ENCODE measurements around the gene SNN. TPM values are rescaled to one million over a fixed set of nuclear protein-coding genes. Genes with fewer than 3 reads are reported as not detected.
A peak's percentile ranks its signal among the peaks of the same experiment; 100 is the strongest.

Gene SNN
- total and polyA plus RNA-seq, 5 donors: 24.4 to 33.3 (median 25.6) TPM

- ATAC-seq (no peak), DNase-seq (peak in 1 of 3 donors; percentile 26)
- H3K4me1 ChIP-seq (ENCODE audit: control insufficient read depth, insufficient read depth, low read length): peaks cover 5% of the 10 kb centered on the region
- H3K9me3 ChIP-seq (ENCODE audit: control insufficient read depth, low read length): no peaks in the 10 kb centered on the region
- no peak overlapping the region for H3K4me3 ChIP-seq (ENCODE audit: low read length)
- intact Hi-C loops (cut with DNase I): loop anchor here in 1 of 4 donors (10.0 kb wide), 1 partner anchor 671 kb away; no protein-coding TSS in a partner anchor
- H3K27me3 ChIP-seq (ENCODE audit: control insufficient read depth, insufficient read depth): no peaks in the 10 kb centered on the region
- H3K27ac ChIP-seq (ENCODE audit: low read length): no peak overlapping the region
- WGBS: 82% methylated on average over 12 of the region's 12 CpGs
Observed at GRCh38 chr16:11635679-11636171, 32.5 kb upstream of the SNN start.

- no peaks in the 10 kb centered on the region for H3K27me3 ChIP-seq (ENCODE audit: control insufficient read depth, insufficient read depth)
- no peak overlapping the region for H3K27ac ChIP-seq (ENCODE audit: low read length)
- no peak for DNase-seq
- intact Hi-C loops (cut with DNase I): loop anchor here in 1 of 4 donors (10.0 kb wide), 1 partner anchor 671 kb away; no protein-coding TSS in a partner anchor
- 48% methylated on average over 14 of the region's 14 CpGs for WGBS
- H3K4me1 ChIP-seq (ENCODE audit: control insufficient read depth, insufficient read depth, low read length): peaks cover 10% of the 10 kb centered on the region
- H3K9me3 ChIP-seq (ENCODE audit: control insufficient read depth, low read length): no peaks in the 10 kb centered on the region
- ATAC-seq: no peak
- no peak overlapping the region for H3K4me3 ChIP-seq (ENCODE audit: low read length)
Observed at GRCh38 chr16:11636172-11636721, 32.0 kb upstream of the SNN start.

- H3K27me3 ChIP-seq (ENCODE audit: control insufficient read depth, insufficient read depth): no peaks in the 10 kb centered on the region
- no peak overlapping the region for H3K27ac ChIP-seq (ENCODE audit: low read length)
- ATAC-seq (no peak), DNase-seq (no peak)
- WGBS: 87% methylated on average over 5 of the region's 5 CpGs
- H3K4me1 ChIP-seq (ENCODE audit: control insufficient read depth, insufficient read depth, low read length): peaks cover 10% of the 10 kb centered on the region
- H3K4me3 ChIP-seq (ENCODE audit: low read length): no peak overlapping the region
- H3K9me3 ChIP-seq (ENCODE audit: control insufficient read depth, low read length): no peaks in the 10 kb centered on the region
- intact Hi-C loops (cut with DNase I): loop anchor here in 1 of 4 donors (10.0 kb wide), 1 partner anchor 673 kb away; no protein-coding TSS in a partner anchor
Observed at GRCh38 chr16:11637320-11637719, 30.9 kb upstream of the SNN start.

- Histone ChIP-seq H3K9me3 (ENCODE audit: control insufficient read depth, low read length) (no peaks in the 10 kb centered on the region), H3K27me3 (ENCODE audit: control insufficient read depth, insufficient read depth) (no peaks in the 10 kb centered on the region), H3K4me1 (ENCODE audit: control insufficient read depth, insufficient read depth, low read length) (peaks cover 8% of the 10 kb centered on the region), H3K4me3 (ENCODE audit: low read length) (no peak overlapping the region), H3K27ac (ENCODE audit: low read length) (no peak overlapping the region)
- DNase-seq (no peak), ATAC-seq (no peak)
- WGBS: 89% methylated on average over 4 of the region's 4 CpGs
- intact Hi-C loops (cut with DNase I): loop anchor here in 1 of 4 donors (10.0 kb wide), 1 partner anchor 673 kb away; no protein-coding TSS in a partner anchor
Observed at GRCh38 chr16:11638140-11638539, 30.1 kb upstream of the SNN start.

- Histone ChIP-seq H3K4me1 (ENCODE audit: control insufficient read depth, insufficient read depth, low read length) (peaks cover 8% of the 10 kb centered on the region), H3K9me3 (ENCODE audit: control insufficient read depth, low read length) (no peaks in the 10 kb centered on the region), H3K4me3 (ENCODE audit: low read length) (no peak overlapping the region), H3K27ac (ENCODE audit: low read length) (no peak overlapping the region), H3K27me3 (ENCODE audit: control insufficient read depth, insufficient read depth) (no peaks in the 10 kb centered on the region)
- ATAC-seq (no peak), DNase-seq (no peak)
- intact Hi-C loops (cut with DNase I): loop anchor here in 1 of 4 donors (10.0 kb wide), 1 partner anchor 674 kb away; no protein-coding TSS in a partner anchor
- WGBS: 47% methylated on average over 4 of the region's 4 CpGs
Observed at GRCh38 chr16:11639008-11639562, 29.2 kb upstream of the SNN start.

GRCh38 chr16:11639925-11640899 lies 28.0 kb upstream of the SNN start:
- peak; percentile 90 to 92 (median 92) for DNase-seq
- H3K27me3 ChIP-seq (ENCODE audit: control insufficient read depth, insufficient read depth): no peaks in the 10 kb centered on the region
- peaks cover 8% of the 10 kb centered on the region for H3K4me1 ChIP-seq (ENCODE audit: control insufficient read depth, insufficient read depth, low read length)
- peak overlapping the region; percentile 99 for H3K27ac ChIP-seq (ENCODE audit: low read length)
- 37% methylated on average over 25 of the region's 25 CpGs for WGBS
- intact Hi-C loops (cut with DNase I): loop anchor here in 3 of 4 donors (5.0 to 10.0 kb wide), 5 partner anchors 55 to 675 kb away; partner anchors contain the start of gene LITAF (in 1 of the 3)
- no peak overlapping the region for H3K4me3 ChIP-seq (ENCODE audit: low read length)
- H3K9me3 ChIP-seq (ENCODE audit: control insufficient read depth, low read length): no peaks in the 10 kb centered on the region
- ATAC-seq: peak; percentile 95 to 96

- Histone ChIP-seq H3K4me1 (ENCODE audit: control insufficient read depth, insufficient read depth, low read length) (peaks cover 8% of the 10 kb centered on the region), H3K4me3 (ENCODE audit: low read length) (no peak overlapping the region), H3K27ac (ENCODE audit: low read length) (peak overlapping the region; percentile 99), H3K27me3 (ENCODE audit: control insufficient read depth, insufficient read depth) (no peaks in the 10 kb centered on the region), H3K9me3 (ENCODE audit: control insufficient read depth, low read length) (no peaks in the 10 kb centered on the region)
- WGBS: 42% methylated on average over 20 of the region's 20 CpGs
- ATAC-seq (peak; percentile 38 to 41), DNase-seq (peak in 2 of 3 donors; percentile 65 to 66)
- intact Hi-C loops (cut with DNase I): loop anchor here in 2 of 4 donors (5.0 to 10.0 kb wide), 4 partner anchors 56 to 244 kb away; partner anchors contain the start of gene LITAF (in 1 of the 2)
Observed at GRCh38 chr16:11640987-11641817, 27.1 kb upstream of the SNN start.

GRCh38 chr16:11642765-11643116 lies 25.5 kb upstream of the SNN start:
- 48% methylated on average over 4 of the region's 4 CpGs for WGBS
- H3K27ac ChIP-seq (ENCODE audit: low read length): no peak overlapping the region
- no peaks in the 10 kb centered on the region for H3K9me3 ChIP-seq (ENCODE audit: control insufficient read depth, low read length)
- intact Hi-C loops (cut with DNase I): loop anchor here in 2 of 4 donors (5.0 to 10.0 kb wide), 4 partner anchors 58 to 245 kb away; partner anchors contain the start of gene LITAF (in 1 of the 2)
- DNase-seq (no peak), ATAC-seq (no peak)
- no peaks in the 10 kb centered on the region for H3K27me3 ChIP-seq (ENCODE audit: control insufficient read depth, insufficient read depth)
- peaks cover 8% of the 10 kb centered on the region for H3K4me1 ChIP-seq (ENCODE audit: control insufficient read depth, insufficient read depth, low read length)
- H3K4me3 ChIP-seq (ENCODE audit: low read length): no peak overlapping the region

- Histone ChIP-seq H3K27ac (ENCODE audit: low read length) (no peak overlapping the region), H3K9me3 (ENCODE audit: control insufficient read depth, low read length) (no peaks in the 10 kb centered on the region), H3K4me3 (ENCODE audit: low read length) (no peak overlapping the region), H3K4me1 (ENCODE audit: control insufficient read depth, insufficient read depth, low read length) (no peaks in the 10 kb centered on the region), H3K27me3 (ENCODE audit: control insufficient read depth, insufficient read depth) (no peaks in the 10 kb centered on the region)
- WGBS: 82% methylated on average over 7 of the region's 7 CpGs
- DNase-seq (no peak), ATAC-seq (no peak)
- intact Hi-C loops (cut with DNase I): loop anchor here in 1 of 4 donors (10.0 kb wide), 1 partner anchor 64 kb away; the partner anchor contains the start of gene LITAF
Observed at GRCh38 chr16:11649276-11649675, 19.0 kb upstream of the SNN start.

All from right cardiac atrium (tissue), 5 donors.